Measurements from ENCODE around the gene TRIM2.

GRCh38 chr4:153185331-153185852 lies 18.9 kb upstream of the TRIM2 start:
- no peak for TF ChIP-seq CTCF (IDR thresholded peaks at IDR 0.05)
- no peak for TF ChIP-seq EZH2phosphoT487 (IDR thresholded peaks at IDR 0.05; ENCODE audit: borderline replicate concordance, low read depth)
- TF ChIP-seq FOSL2 (IDR thresholded peaks at IDR 0.05; ENCODE audit: borderline replicate concordance, low read depth) = no peak
- no peak for TF ChIP-seq EP300 (IDR thresholded peaks at IDR 0.05; ENCODE audit: borderline replicate concordance in 1 of 2, low read depth in 1 of 2, low read length in 1 of 2)
- TF ChIP-seq TAF1 (IDR thresholded peaks at IDR 0.05; ENCODE audit: borderline replicate concordance, low read depth, low read length) = no peak
- no peak for TF ChIP-seq SIN3A (IDR thresholded peaks at IDR 0.05; ENCODE audit: borderline replicate concordance, low read depth, low read length)
- TF ChIP-seq NRF1 (IDR thresholded peaks at IDR 0.05; ENCODE audit: low read depth, low read length) = no peak
- TF ChIP-seq MAX (IDR thresholded peaks at IDR 0.05; ENCODE audit: low read depth) = no peak
- no peak for TF ChIP-seq JUND (IDR thresholded peaks at IDR 0.05)
